MM.1S (cell line): ENCODE results near the gene FOXL3.
"Not testable (repeated sequence)": the region's sequence is repeated elsewhere in the genome, so short reads cannot be mapped to it uniquely, and the experiment has no call there.

Source experiments
- DNase-seq: peaks from one replicate; pipeline ENCODE4 v3.0.0-alpha.2; 2015
- H2AFZ ChIP-seq: fragments of 300-600 bp; sonication (generic); 2 replicates; pipeline ENCODE4 v1.6.0; 2016; ENCODE audit warnings: antibody characterized with exemption, low read length
- H3F3A ChIP-seq: fragments of 300-600 bp; sonication (generic); 2 replicates; pipeline ENCODE4 v1.6.1; 2016; ENCODE audit warnings: mild to moderate bottlenecking, antibody characterized with exemption, low read length, moderate library complexity, mixed read lengths; ENCODE audit not compliant: insufficient read depth
- H3K27ac ChIP-seq: fragments of 300-600 bp; sonication (generic); 2 replicates; pipeline ENCODE4 v1.5.1; 2016; ENCODE audit warnings: mild to moderate bottlenecking, low read length
- H3K27me3 ChIP-seq: fragments of 300-600 bp; sonication (generic); replicated peaks from 2 replicates; pipeline ENCODE4 v1.6.0; 2016; ENCODE audit warnings: low read length; ENCODE audit not compliant: insufficient read depth
- H3K36me3 ChIP-seq: fragments of 300-600 bp; sonication (generic); replicated peaks from 2 replicates; pipeline ENCODE4 v1.6.1; 2016; ENCODE audit warnings: mild to moderate bottlenecking, low read length, mixed read lengths; ENCODE audit not compliant: insufficient read depth
- H3K4me1 ChIP-seq: fragments of 300-600 bp; sonication (generic); 2 replicates; pipeline ENCODE4 v1.6.1; 2016; ENCODE audit warnings: low read length, mixed read lengths
- H3K4me2 ChIP-seq: fragments of 300-600 bp; sonication (generic); 2 replicates; pipeline ENCODE4 v1.6.0; 2016; ENCODE audit warnings: low read depth, low read length
- H3K4me3 ChIP-seq: fragments of 300-600 bp; sonication (generic); 2 replicates; pipeline ENCODE4 v1.5.1; 2016; ENCODE audit warnings: low read length, mixed read lengths
- H3K79me2 ChIP-seq: fragments of 300-600 bp; sonication (generic); 2 replicates; pipeline ENCODE4 v1.6.1; 2016; ENCODE audit warnings: mixed run types, low read length, mixed read lengths
- H3K9ac ChIP-seq: fragments of 300-600 bp; sonication (generic); 2 replicates; pipeline ENCODE4 v1.6.1; 2016; ENCODE audit warnings: low read length, mixed read lengths
- H3K9me2 ChIP-seq: fragments of 300-600 bp; sonication (generic); replicated peaks from 2 replicates; pipeline ENCODE4 v1.6.1; 2016; ENCODE audit warnings: mild to moderate bottlenecking, low read length, mixed read lengths; ENCODE audit not compliant: insufficient read depth
- H3K9me3 ChIP-seq: fragments of 300-600 bp; sonication (generic); replicated peaks from 2 replicates; pipeline ENCODE4 v1.6.1; 2016; ENCODE audit warnings: mild to moderate bottlenecking, low read length, mixed read lengths; ENCODE audit not compliant: insufficient read depth
- H4K20me1 ChIP-seq: fragments of 300-600 bp; sonication (generic); 2 replicates; pipeline ENCODE4 v1.6.1; 2016; ENCODE audit warnings: mild to moderate bottlenecking, low read length, moderate library complexity, mixed read lengths; ENCODE audit not compliant: insufficient read depth
- EZH2 ChIP-seq: fragments of 300-600 bp; sonication (generic); optimal IDR thresholded peaks from 2 replicates; pipeline ENCODE3; 2017; ENCODE audit warnings: low read depth, mild to moderate bottlenecking, antibody characterized with exemption, low read length, mixed read lengths
- EZH2phosphoT487 ChIP-seq: fragments of 300-600 bp; sonication (generic); IDR thresholded peaks from 2 replicates; pipeline ENCODE4 v1.6.1; 2018; ENCODE audit warnings: antibody characterized with exemption, low read length
- TF ChIP-seq, protein P1 (sequence below): fragments of 300-600 bp; sonication (generic); IDR thresholded peaks from 2 replicates; pipeline ENCODE4 v1.5.1; 2016; ENCODE audit warnings: antibody characterized with exemption, low read length, mixed read lengths

FOXL3 gene

DNA sequence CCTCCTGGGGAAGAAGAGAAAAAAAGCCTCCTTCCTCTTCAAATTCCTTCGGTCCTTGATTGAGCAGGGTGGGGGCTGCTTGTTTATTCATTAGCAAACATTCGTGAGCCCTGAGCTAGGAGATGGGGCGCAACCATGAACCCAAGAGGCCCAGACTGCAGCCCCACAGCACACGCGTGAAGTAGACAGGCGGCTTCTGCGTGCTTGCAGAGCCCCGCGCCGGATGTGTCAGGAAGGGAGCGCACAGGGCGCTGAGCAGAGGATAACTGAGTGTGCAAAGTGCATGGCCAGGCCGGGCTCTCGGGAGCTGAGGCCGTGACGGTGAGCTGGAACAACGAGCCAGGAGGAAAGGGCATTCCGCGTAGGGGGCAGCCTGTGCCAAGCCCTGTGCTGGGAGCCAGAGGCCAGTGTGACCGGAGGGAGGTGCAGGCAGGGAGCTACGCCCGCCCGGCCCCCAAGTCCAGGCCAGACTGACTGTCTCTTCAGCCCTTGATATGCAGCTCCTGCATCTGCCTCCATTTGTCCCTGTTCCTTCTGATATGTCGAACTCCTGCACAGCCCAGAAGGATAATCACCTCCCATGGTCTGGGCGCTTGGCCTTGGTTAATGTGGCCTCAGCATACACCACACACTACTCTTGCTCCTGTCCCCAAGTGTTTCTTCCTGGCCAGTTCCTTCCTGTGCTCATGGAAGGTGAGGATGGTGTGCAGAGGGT, 4.6 kb downstream of the FOXL3 start:
- no peaks in the 10 kb centered on the region for H3K27me3 ChIP-seq

DNA sequence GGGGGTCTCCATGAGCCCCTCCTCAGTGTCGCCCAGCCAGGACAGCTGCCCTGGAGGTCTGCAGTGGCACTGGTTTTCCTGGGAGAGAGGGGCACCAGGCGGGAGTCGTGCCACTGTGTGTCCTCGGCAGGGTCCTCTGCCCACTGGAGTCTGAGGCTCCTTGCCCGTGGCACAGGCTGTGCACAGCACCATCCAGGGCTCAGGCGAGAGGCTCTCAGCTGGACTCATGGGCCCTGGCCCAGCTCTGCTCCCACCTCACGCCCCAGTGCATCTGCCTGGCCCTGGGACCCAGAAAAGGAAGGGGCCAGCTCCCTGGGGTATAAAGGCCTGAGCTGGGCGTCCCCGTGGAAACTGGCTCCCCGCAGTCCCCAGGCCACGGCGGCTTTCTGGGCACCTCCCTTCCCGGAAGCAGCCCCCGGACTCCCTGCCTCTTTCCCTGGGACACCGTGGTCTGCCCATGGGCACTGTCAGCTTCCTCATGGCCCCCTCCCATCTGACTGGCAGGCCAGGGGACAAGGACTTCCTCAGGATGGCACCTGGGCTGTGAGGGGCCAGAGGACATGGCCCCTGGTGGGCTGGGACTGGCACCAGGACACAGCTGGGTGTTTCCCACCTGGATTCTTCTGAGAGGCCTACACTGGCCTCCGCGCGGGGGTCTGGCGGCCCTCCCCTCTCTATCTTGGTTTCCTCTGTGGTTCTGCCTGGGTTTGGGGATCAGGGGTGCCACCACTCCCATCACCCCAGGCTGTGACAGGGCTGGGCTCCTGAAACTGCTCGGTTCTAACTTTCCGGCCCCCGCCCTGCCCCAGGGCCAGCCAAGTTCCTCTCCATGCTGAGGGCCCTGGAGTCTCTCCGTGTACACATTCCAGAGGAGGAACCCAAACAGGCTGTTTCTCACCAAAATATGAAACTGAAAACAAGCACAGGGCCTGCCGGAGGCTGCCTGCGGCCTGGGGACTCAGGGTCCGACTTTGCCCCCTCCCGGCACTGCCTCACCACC, 5.5 kb downstream of the FOXL3 start:
- Histone ChIP-seq H3K9me2 (no peaks in the 10 kb centered on the region), H3K4me2 (no peak overlapping the region), H3K27me3 (no peaks in the 10 kb centered on the region), H4K20me1 (no peaks in the 10 kb centered on the region), H2AFZ (no peak overlapping the region), H3K4me1 (no peaks in the 10 kb centered on the region), H3K9ac (no peak overlapping the region), H3K27ac (no peak overlapping the region), H3K4me3 (no peak overlapping the region), H3K36me3 (no peaks in the 10 kb centered on the region), H3F3A (no peaks in the 10 kb centered on the region), H3K9me3 (no peaks in the 10 kb centered on the region), H3K79me2 (no peaks in the 10 kb centered on the region)
- DNase-seq = no peak
- TF ChIP-seq EZH2phosphoT487 (no peak), EZH2 (no peak)
- TF ChIP-seq, protein P1, sequence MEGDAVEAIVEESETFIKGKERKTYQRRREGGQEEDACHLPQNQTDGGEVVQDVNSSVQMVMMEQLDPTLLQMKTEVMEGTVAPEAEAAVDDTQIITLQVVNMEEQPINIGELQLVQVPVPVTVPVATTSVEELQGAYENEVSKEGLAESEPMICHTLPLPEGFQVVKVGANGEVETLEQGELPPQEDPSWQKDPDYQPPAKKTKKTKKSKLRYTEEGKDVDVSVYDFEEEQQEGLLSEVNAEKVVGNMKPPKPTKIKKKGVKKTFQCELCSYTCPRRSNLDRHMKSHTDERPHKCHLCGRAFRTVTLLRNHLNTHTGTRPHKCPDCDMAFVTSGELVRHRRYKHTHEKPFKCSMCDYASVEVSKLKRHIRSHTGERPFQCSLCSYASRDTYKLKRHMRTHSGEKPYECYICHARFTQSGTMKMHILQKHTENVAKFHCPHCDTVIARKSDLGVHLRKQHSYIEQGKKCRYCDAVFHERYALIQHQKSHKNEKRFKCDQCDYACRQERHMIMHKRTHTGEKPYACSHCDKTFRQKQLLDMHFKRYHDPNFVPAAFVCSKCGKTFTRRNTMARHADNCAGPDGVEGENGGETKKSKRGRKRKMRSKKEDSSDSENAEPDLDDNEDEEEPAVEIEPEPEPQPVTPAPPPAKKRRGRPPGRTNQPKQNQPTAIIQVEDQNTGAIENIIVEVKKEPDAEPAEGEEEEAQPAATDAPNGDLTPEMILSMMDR = no peak

More for the DNA sequence above, 4.6 kb downstream of the FOXL3 start:
- H3K4me2 ChIP-seq = no peak overlapping the region
- H3K9ac ChIP-seq = no peak overlapping the region
- no peak for DNase-seq
- H3K36me3 ChIP-seq = no peaks in the 10 kb centered on the region
- no peaks in the 10 kb centered on the region for H3K9me2 ChIP-seq
- H4K20me1 ChIP-seq = no peaks in the 10 kb centered on the region
- H2AFZ ChIP-seq = no peak overlapping the region
- no peak overlapping the region for H3K27ac ChIP-seq
- TF ChIP-seq EZH2 (no peak), EZH2phosphoT487 (no peak)
- TF ChIP-seq, protein P1 = no peak
- no peaks in the 10 kb centered on the region for H3F3A ChIP-seq
- no peak overlapping the region for H3K4me3 ChIP-seq
- H3K4me1 ChIP-seq = no peaks in the 10 kb centered on the region
- H3K9me3 ChIP-seq = no peaks in the 10 kb centered on the region
- H3K79me2 ChIP-seq = no peaks in the 10 kb centered on the region

DNA sequence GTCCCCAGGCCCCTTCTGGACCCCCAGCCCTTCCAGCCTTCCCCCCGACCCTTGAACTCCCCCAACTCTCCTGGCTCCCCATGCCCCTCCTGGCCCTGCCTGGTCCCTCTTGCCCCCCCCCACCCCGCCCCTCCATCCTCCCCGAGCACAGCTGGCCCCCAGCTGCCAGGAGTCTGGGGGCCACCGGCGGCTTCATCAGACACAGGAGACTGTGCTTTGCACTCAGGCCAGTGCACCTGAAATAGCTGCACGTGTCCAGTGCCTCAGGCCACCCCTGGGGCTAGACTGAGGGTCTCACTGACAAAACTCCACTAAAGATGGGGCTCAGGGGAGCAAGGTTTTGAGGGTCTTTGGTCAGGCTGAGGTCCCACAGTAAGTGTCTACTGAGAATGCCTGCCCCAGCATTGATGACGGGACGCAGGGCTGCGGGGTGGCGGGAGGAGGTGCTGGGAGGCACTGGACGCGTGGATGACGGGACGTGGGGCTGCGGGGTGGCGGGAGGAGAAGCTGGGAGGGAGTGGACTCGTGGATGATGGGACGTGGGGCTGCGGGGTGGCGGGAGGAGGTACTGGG, 6.5 kb downstream of the FOXL3 start:
- Histone ChIP-seq H3K79me2 (no peaks in the 10 kb centered on the region), H3K4me1 (no peaks in the 10 kb centered on the region), H3K9me3 (no peaks in the 10 kb centered on the region), H4K20me1 (no peaks in the 10 kb centered on the region), H3K9me2 (no peaks in the 10 kb centered on the region), H2AFZ (no peak overlapping the region), H3K4me3 (no peak overlapping the region), H3K36me3 (no peaks in the 10 kb centered on the region), H3F3A (no peaks in the 10 kb centered on the region), H3K9ac (no peak overlapping the region), H3K27me3 (no peaks in the 10 kb centered on the region), H3K27ac (no peak overlapping the region), H3K4me2 (no peak overlapping the region)
- DNase-seq = no peak
- no peak for TF ChIP-seq EZH2phosphoT487
- TF ChIP-seq EZH2 = no peak
- TF ChIP-seq, protein P1 = no peak

DNA sequence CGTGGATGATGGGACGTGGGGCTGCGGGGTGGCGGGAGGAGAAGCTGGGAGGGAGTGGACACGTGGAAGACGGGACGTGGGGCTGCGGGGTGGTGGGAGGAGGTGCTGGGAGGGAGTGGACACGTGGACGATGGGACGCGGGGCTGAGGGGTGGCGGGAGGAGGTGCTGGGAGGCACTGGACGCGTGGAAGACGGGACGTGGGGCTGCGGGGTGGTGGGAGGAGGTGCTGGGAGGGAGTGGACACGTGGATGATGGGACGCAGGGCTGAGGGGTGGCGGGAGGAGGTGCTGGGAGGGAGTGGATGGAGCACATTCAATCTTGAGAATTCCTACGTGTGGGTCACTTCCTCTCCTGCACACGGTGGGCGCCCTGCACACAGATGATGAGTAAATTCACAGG, 7.2 kb downstream of the FOXL3 start:
- not testable (repeated sequence) for H3K27ac ChIP-seq, H3K4me3 ChIP-seq, H3K4me1 ChIP-seq, H2AFZ ChIP-seq, H4K20me1 ChIP-seq, H3F3A ChIP-seq, DNase-seq, H3K9me2 ChIP-seq, H3K9me3 ChIP-seq, H3K4me2 ChIP-seq, H3K27me3 ChIP-seq, H3K79me2 ChIP-seq, H3K36me3 ChIP-seq, H3K9ac ChIP-seq
